HG03095 (cell line): Measurements from ENCODE around the gene CCDC188.
A peak's percentile ranks its signal among the peaks of the same experiment; 100 is the strongest.

Source experiments
- ATAC-seq: cut with Tn5 transposase; IDR thresholded peaks from one replicate; pipeline ENCODE4 v1.9.1; 2021; ENCODE audit warnings: moderate library complexity; ENCODE audit not compliant: unreplicated experiment

The CCDC188 gene

GRCh38 chr22:20135806-20136602 lies 14.9 kb downstream of the CCDC188 start:
- no peak for ATAC-seq

GRCh38 chr22:20135265-20135664 lies 15.6 kb downstream of the CCDC188 start:
- ATAC-seq, result no peak

GRCh38 chr22:20133930-20134549 lies 16.8 kb downstream of the CCDC188 start:
- no peak for ATAC-seq

- ATAC-seq, result no peak
Measured at GRCh38 chr22:20132686-20133246, 18.1 kb downstream of the CCDC188 start.

GRCh38 chr22:20131859-20132685 lies 18.8 kb downstream of the CCDC188 start:
- no peak for ATAC-seq

- ATAC-seq, result no peak
Measured at GRCh38 chr22:20131597-20131858, 19.3 kb downstream of the CCDC188 start, which contains the start of gene ZDHHC8. ZDHHC8 (plus strand) TSS chr22:20131804; CDS start chr22:20131948, 144 bp downstream.

GRCh38 chr22:20130731-20131596 lies 19.9 kb downstream of the CCDC188 start:
- ATAC-seq, result peak; percentile 53

- ATAC-seq, result no peak
Measured at GRCh38 chr22:20130319-20130718, 20.5 kb downstream of the CCDC188 start.

GRCh38 chr22:20129747-20130014 lies 21.2 kb downstream of the CCDC188 start:
- ATAC-seq, result no peak

- ATAC-seq, result no peak
Measured at GRCh38 chr22:20128902-20129746, 21.7 kb downstream of the CCDC188 start.

GRCh38 chr22:20128619-20128901 lies 22.3 kb downstream of the CCDC188 start:
- ATAC-seq, result no peak

- ATAC-seq, result no peak
Measured at GRCh38 chr22:20127869-20128618, 22.8 kb downstream of the CCDC188 start.

- no peak for ATAC-seq
Measured at GRCh38 chr22:20127318-20127868, 23.5 kb downstream of the CCDC188 start.

- no peak for ATAC-seq
Measured at GRCh38 chr22:20126284-20127029, 24.4 kb downstream of the CCDC188 start.

- ATAC-seq, result no peak
Measured at GRCh38 chr22:20125201-20126174, 25.4 kb downstream of the CCDC188 start.

GRCh38 chr22:20124083-20124787 lies 26.6 kb downstream of the CCDC188 start:
- ATAC-seq, result no peak
